Measurements from ENCODE around the gene DGLUCY.

DNA sequence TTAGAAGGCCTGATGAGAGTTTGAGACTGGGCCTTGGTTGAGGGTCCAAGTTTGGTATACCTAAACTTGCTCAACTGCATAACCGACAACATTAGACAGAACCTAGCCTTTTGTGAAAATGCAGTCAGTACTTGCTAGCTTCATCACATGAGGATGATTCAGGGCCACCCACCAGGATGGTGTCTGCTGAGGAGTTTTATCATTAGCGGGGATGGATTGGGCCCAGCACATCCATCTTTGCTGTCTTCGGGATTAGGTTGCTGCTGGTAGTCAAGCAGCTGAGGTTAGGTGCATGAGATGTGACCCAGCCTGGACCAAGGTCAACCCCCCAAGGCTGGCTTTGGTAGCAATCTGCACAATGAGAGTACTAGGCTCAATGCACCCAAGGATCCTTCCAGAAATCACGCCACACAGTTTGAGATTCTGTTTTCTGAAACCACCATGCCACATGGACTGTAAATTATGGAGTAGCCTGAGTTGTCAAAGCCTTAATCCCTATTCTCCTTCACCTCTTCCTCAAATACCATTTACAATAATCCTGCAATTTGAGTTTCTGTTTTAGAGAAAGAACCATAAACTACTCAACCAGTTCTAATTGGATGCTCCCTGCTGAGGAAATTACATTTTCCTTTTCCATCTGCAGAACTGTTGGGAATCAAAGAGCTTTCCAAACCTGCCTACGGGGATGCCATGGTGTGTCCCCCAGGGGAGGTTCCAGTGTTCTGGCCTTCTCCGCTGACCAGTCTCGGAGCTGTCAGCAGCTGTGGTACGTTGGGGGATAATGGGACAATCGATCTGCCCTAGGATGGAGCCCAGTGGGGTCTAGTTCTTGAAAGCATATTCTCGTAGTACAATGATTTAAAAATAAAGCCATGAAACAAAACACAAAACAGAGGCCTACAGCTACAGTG, 61.7 kb downstream of the DGLUCY start:
- TF ChIP-seq YY1 (IDR thresholded peaks at IDR 0.05; ENCODE audit: insufficient read depth, insufficient read length) (no peak), ZNF274 (IDR thresholded peaks at IDR 0.05; ENCODE audit: low read depth, low read length) (no peak)

Measured in NT2/D1 (cell line).